Measurements from ENCODE around the gene SLC22A3. TPM values are rescaled to one million over a fixed set of nuclear protein-coding genes. Genes with fewer than 3 reads are reported as not detected.

The SLC22A3 gene
- total and polyA plus RNA-seq, 2 donors (not counting 1 experiment from before 2014, with no cell fraction given), result not detected

GRCh38 chr6:160337991-160338390 is 10.2 kb upstream of the SLC22A3 start:
- Mint-ChIP-seq H3K27me3 (peaks cover 24% of the 10 kb centered on the region), H3K4me3 (no peak overlapping the region), H3K4me1 (no peaks in the 10 kb centered on the region), H3K27ac (no peak overlapping the region), H3K9me3 (ENCODE audit: insufficient read depth) (no peaks in the 10 kb centered on the region)
- ATAC-seq (ENCODE audit: low read depth), result no peak
- Histone ChIP-seq H3K4me1 (ENCODE audit: control insufficient read depth in 2 of 2, insufficient read depth in 2 of 2, low read length in 2 of 2) (no peaks in the 10 kb centered on the region), H2AFZ (ENCODE audit: insufficient read depth, low read depth, low read length, poor library complexity, severe bottlenecking) (no peak overlapping the region), H3K36me3 (replicated peaks in 1 of 2; ENCODE audit: control extremely low read depth in 1 of 2, control insufficient read depth in 1 of 2, extremely low read depth in 1 of 2, insufficient read depth in 2 of 2, low read length in 1 of 2) (no peaks in the 10 kb centered on the region), H3K9ac (ENCODE audit: low read length) (no peak overlapping the region), H3K4me2 (replicated peaks; ENCODE audit: low read depth, low read length, poor library complexity, severe bottlenecking) (no peak overlapping the region), H4K20me1 (ENCODE audit: control insufficient read depth, insufficient read depth, low read length, poor library complexity, severe bottlenecking) (no peaks in the 10 kb centered on the region), H3K27ac (ENCODE audit: low read length in 2 of 2) (no peak overlapping the region), H3K27me3 (replicated peaks in 1 of 4; ENCODE audit: control extremely low read depth in 1 of 4, control insufficient read depth in 3 of 4, insufficient read depth in 4 of 4, low read length in 3 of 4) (peaks cover 0 to 5% (median 0%) of the 10 kb centered on the region in 4 experiments), H3K79me2 (ENCODE audit: control insufficient read depth, insufficient read depth, low read length) (no peaks in the 10 kb centered on the region), H3K9me3 (ENCODE audit: control extremely low read depth in 1 of 3, control insufficient read depth in 2 of 3, insufficient read depth in 1 of 3, low read length in 2 of 3) (no peaks in the 10 kb centered on the region), H3K4me3 (ENCODE audit: control extremely low read depth in 1 of 5, extremely low read depth in 1 of 5, insufficient read depth in 1 of 5, low read depth in 2 of 5, low read length in 4 of 5) (no peak overlapping the region)
- TF ChIP-seq CTCF (IDR thresholded peaks at IDR 0.05) (no peak), EZH2 (IDR thresholded peaks at IDR 0.05; ENCODE audit: borderline replicate concordance, insufficient read depth, low read depth, low read length, poor library complexity, severe bottlenecking) (no peak)
- WGBS (ENCODE audit: insufficient coverage), result 85% methylated on average over 2 of the region's 3 CpGs
- POLR2A ChIA-PET, result no interaction called here
- intact Hi-C loops (cut with micrococcal nuclease), result no loop called here
- no peak for DNase-seq
- CTCF ChIA-PET, result no interaction called here

GRCh38 chr6:160343144-160343543 is 5.0 kb upstream of the SLC22A3 start:
- ChIA-PET POLR2A (no interaction called here), CTCF (no interaction called here)
- H3K9me3 Mint-ChIP-seq (ENCODE audit: insufficient read depth), result no peaks in the 10 kb centered on the region

More at GRCh38 chr6:160343144-160343543, 5.0 kb upstream of the SLC22A3 start:
- ATAC-seq (ENCODE audit: low read depth) (no peak), DNase-seq (no peak)
- Histone ChIP-seq H3K9me3 (ENCODE audit: control extremely low read depth in 1 of 3, control insufficient read depth in 2 of 3, insufficient read depth in 1 of 3, low read length in 2 of 3) (no peaks in the 10 kb centered on the region), H3K27me3 (replicated peaks in 1 of 4; ENCODE audit: control extremely low read depth in 1 of 4, control insufficient read depth in 3 of 4, insufficient read depth in 4 of 4, low read length in 3 of 4) (peaks cover 0 to 11% (median 0%) of the 10 kb centered on the region in 4 experiments), H3K4me2 (replicated peaks; ENCODE audit: low read depth, low read length, poor library complexity, severe bottlenecking) (no peak overlapping the region), H4K20me1 (ENCODE audit: control insufficient read depth, insufficient read depth, low read length, poor library complexity, severe bottlenecking) (no peaks in the 10 kb centered on the region), H3K36me3 (replicated peaks in 1 of 2; ENCODE audit: control extremely low read depth in 1 of 2, control insufficient read depth in 1 of 2, extremely low read depth in 1 of 2, insufficient read depth in 2 of 2, low read length in 1 of 2) (no peaks in the 10 kb centered on the region), H3K27ac (ENCODE audit: low read length in 2 of 2) (no peak overlapping the region), H3K9ac (ENCODE audit: low read length) (no peak overlapping the region), H3K79me2 (ENCODE audit: control insufficient read depth, insufficient read depth, low read length) (no peaks in the 10 kb centered on the region), H3K4me3 (ENCODE audit: control extremely low read depth in 1 of 5, extremely low read depth in 1 of 5, insufficient read depth in 1 of 5, low read depth in 2 of 5, low read length in 4 of 5) (no peak overlapping the region), H3K4me1 (ENCODE audit: control insufficient read depth in 2 of 2, insufficient read depth in 2 of 2, low read length in 2 of 2) (no peaks in the 10 kb centered on the region), H2AFZ (ENCODE audit: insufficient read depth, low read depth, low read length, poor library complexity, severe bottlenecking) (no peak overlapping the region)
- intact Hi-C loops (cut with micrococcal nuclease), result no loop called here
- H3K27ac Mint-ChIP-seq, result no peak overlapping the region
- H3K4me3 Mint-ChIP-seq, result no peak overlapping the region
- H3K27me3 Mint-ChIP-seq, result peaks cover 29% of the 10 kb centered on the region
- no peak for TF ChIP-seq EZH2 (IDR thresholded peaks at IDR 0.05; ENCODE audit: borderline replicate concordance, insufficient read depth, low read depth, low read length, poor library complexity, severe bottlenecking)
- TF ChIP-seq CTCF (IDR thresholded peaks at IDR 0.05), result no peak
- no CpG with 5 or more reads among the region's 2 CpGs for WGBS (ENCODE audit: insufficient coverage)
- no peaks in the 10 kb centered on the region for H3K4me1 Mint-ChIP-seq
